Measurements from ENCODE around the gene CD99L2. TPM values are rescaled to one million over a fixed set of nuclear protein-coding genes. Genes with fewer than 3 reads are reported as not detected.

CD99L2 gene
- total RNA-seq, 5 donors from 2014 or later (not counting 1 experiment from before 2014, with no cell fraction given): 11.1 to 20.0 (median 18.3) TPM

DNA sequence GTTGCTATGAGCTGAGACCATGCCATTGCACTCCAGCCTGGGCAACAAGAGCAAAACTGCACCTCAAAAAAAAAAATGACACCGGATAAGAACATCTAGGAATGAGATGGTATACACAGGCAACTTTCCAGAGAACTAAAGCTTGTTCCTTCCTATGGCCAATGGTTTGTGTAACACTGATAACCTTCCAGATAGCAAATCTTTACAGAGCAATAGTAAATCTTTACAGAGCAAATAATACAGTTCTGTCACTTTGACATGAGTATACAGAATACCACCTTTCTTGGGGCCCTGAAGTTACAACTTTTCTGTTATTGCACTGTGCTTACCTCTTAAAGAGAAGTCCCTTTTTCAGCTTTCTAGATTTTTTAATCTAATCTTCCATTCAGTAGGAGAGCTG is 91.6 kb downstream of the CD99L2 start:
- Histone ChIP-seq H3K4me1 (ENCODE audit: control insufficient read depth in 1 of 2, extremely low read depth in 1 of 2, insufficient read depth in 2 of 2, low read length in 2 of 2) (no peaks in the 10 kb centered on the region), H3K4me3 (ENCODE audit: control insufficient read depth in 1 of 2, extremely low read depth in 1 of 2, low read length in 1 of 2) (no peak overlapping the region), H3K27ac (ENCODE audit: low read length) (no peak overlapping the region), H3K9me3 (no peaks in the 10 kb centered on the region), H3K27me3 (replicated peaks in 1 of 2; ENCODE audit: control insufficient read depth in 2 of 2, extremely low read depth in 1 of 2, insufficient read depth in 2 of 2, low read length in 1 of 2) (no peaks in the 10 kb centered on the region), H3K36me3 (ENCODE audit: control insufficient read depth in 2 of 2, extremely low read depth in 1 of 2, insufficient read depth in 1 of 2, low read length in 1 of 2) (no peaks in the 10 kb centered on the region)
- DNase-seq: no peak
- Mint-ChIP-seq H3K27me3 (no peaks in the 10 kb centered on the region), H3K9me3 (no peaks in the 10 kb centered on the region), H3K4me3 (no peak overlapping the region), H3K36me3 (peaks cover 39% of the 10 kb centered on the region), H3K4me1 (no peaks in the 10 kb centered on the region), H3K27ac (no peak overlapping the region)
- ChIA-PET CTCF (no interaction called here), POLR2A (no interaction called here)
- no CpG with 5 or more reads among the region's 1 CpG for WGBS (ENCODE audit: insufficient coverage)
- no peak for ATAC-seq (replicated peaks in 1 of 4)

DNA sequence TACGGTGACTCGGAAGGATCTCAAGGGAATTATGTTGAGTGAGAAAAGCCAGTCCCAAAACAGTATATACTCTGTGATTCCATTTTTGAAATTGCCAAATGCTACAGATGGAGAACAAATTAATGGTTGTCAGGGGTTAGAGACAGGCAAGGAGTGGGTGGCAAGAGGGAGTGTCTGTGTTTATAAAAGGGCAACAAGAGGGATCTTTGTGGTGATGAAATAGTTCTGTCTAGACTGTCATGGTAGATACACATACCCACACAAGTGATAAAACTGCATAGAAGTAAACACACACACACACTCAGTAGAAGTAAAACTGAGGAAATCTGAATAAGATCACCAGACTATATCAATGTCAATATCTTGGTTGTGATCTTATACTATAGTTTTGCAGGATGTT is 92.7 kb downstream of the CD99L2 start:
- H3K36me3 ChIP-seq (ENCODE audit: control insufficient read depth in 2 of 2, extremely low read depth in 1 of 2, insufficient read depth in 1 of 2, low read length in 1 of 2): no peaks in the 10 kb centered on the region
- no peaks in the 10 kb centered on the region for H3K4me1 Mint-ChIP-seq
- no peaks in the 10 kb centered on the region for H3K9me3 ChIP-seq
- ChIA-PET POLR2A (no interaction called here), CTCF (no interaction called here)
- no CpG with 5 or more reads among the region's 2 CpGs for WGBS (ENCODE audit: insufficient coverage)
- no peaks in the 10 kb centered on the region for H3K27me3 Mint-ChIP-seq
- no peak overlapping the region for H3K4me3 Mint-ChIP-seq
- H3K27ac ChIP-seq (ENCODE audit: low read length): no peak overlapping the region
- DNase-seq (no peak), ATAC-seq (replicated peaks in 1 of 4) (no peak)
- H3K4me3 ChIP-seq (ENCODE audit: control insufficient read depth in 1 of 2, extremely low read depth in 1 of 2, low read length in 1 of 2): no peak overlapping the region
- no peak overlapping the region for H3K27ac Mint-ChIP-seq
- H3K4me1 ChIP-seq (ENCODE audit: control insufficient read depth in 1 of 2, extremely low read depth in 1 of 2, insufficient read depth in 2 of 2, low read length in 2 of 2): no peaks in the 10 kb centered on the region
- H3K36me3 Mint-ChIP-seq: peaks cover 47% of the 10 kb centered on the region
- no peaks in the 10 kb centered on the region for H3K9me3 Mint-ChIP-seq
- no peaks in the 10 kb centered on the region for H3K27me3 ChIP-seq (replicated peaks in 1 of 2; ENCODE audit: control insufficient read depth in 2 of 2, extremely low read depth in 1 of 2, insufficient read depth in 2 of 2, low read length in 1 of 2)

DNA sequence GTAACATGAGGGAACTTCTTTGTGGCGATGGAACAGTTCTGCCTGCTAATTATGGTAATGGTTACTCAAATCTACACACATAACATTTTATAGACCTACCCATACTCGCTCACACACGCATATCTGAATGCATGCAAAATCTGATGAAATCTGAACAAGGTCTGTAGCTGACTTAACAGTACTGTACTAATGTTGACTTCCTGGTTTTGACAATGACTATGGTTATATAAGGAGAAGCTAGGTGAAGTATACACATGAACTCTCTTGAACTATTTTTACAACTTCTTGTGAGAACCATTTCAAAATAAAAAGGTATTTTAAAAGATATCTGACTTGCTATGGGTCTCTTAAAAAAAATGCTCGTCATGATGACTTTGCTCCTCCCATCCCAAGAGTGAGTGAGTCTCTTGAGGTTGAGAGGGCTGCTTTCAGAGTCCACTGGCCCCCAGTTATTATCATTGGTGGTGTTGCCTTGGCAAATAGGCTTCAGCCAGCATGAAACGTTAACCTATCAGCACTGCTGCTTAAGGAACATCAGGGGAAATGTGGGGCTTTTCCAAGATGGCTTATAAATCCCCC is 105.4 kb downstream of the CD99L2 start:
- WGBS (ENCODE audit: insufficient coverage): no CpG with 5 or more reads among the region's 5 CpGs
- peaks cover 0 to 9% of the 10 kb centered on the region in 2 donors for H3K27me3 Mint-ChIP-seq
- Histone ChIP-seq H3K27me3 (replicated peaks in 1 of 2; ENCODE audit: control insufficient read depth in 2 of 2, extremely low read depth in 1 of 2, insufficient read depth in 2 of 2, low read length in 1 of 2) (no peaks in the 10 kb centered on the region), H3K36me3 (ENCODE audit: control insufficient read depth in 2 of 2, extremely low read depth in 1 of 2, insufficient read depth in 1 of 2, low read length in 1 of 2) (peaks cover 0 to 21% of the 10 kb centered on the region in 2 donors), H3K27ac (ENCODE audit: low read length) (no peak overlapping the region), H3K4me3 (ENCODE audit: control insufficient read depth in 1 of 2, extremely low read depth in 1 of 2, low read length in 1 of 2) (no peak overlapping the region), H3K4me1 (ENCODE audit: control insufficient read depth in 1 of 2, extremely low read depth in 1 of 2, insufficient read depth in 2 of 2, low read length in 2 of 2) (no peaks in the 10 kb centered on the region), H3K9me3 (no peaks in the 10 kb centered on the region)
- ATAC-seq (replicated peaks in 1 of 4) (no peak), DNase-seq (no peak)
- H3K4me1 Mint-ChIP-seq: no peaks in the 10 kb centered on the region
- H3K9me3 Mint-ChIP-seq: no peaks in the 10 kb centered on the region
- no peak overlapping the region for H3K4me3 Mint-ChIP-seq
- H3K36me3 Mint-ChIP-seq: peaks cover 48% of the 10 kb centered on the region
- ChIA-PET POLR2A (no interaction called here), CTCF (no interaction called here)
- no peak overlapping the region for H3K27ac Mint-ChIP-seq

DNA sequence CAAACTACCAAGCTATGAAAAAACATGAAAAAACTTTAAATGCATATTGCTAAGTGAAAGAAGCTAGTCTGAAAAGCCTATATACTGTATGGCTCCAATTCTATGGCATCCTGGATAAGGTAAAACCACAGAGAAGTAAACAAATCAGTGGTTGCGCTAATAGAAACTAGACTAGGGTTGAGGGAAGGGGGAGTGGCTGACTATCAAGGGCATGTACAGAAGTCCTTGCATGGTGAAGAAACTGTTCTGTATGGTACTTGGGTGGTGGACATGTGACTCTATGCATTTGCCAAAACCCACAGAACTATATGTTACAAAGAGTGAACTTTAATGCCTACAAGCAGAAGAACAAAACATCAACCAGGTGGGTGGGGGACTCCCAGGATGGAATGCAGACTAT is 108.4 kb downstream of the CD99L2 start:
- no peaks in the 10 kb centered on the region for H3K9me3 ChIP-seq
- peaks cover 47% of the 10 kb centered on the region for H3K36me3 Mint-ChIP-seq
- WGBS (ENCODE audit: insufficient coverage): 80% methylated on average over 1 of the region's 1 CpG

GRCh38 chrX:150781677-150782076 is 116.8 kb downstream of the CD99L2 start:
- ChIA-PET CTCF (interaction anchor here in 1 of 2 donors (0.6 kb wide), 1 partner anchor 98 kb away, joined by 3 read pairs; no protein-coding TSS in a partner anchor), POLR2A (interaction anchor here in 1 of 2 donors (0.5 kb wide), 1 partner anchor 283 kb away, joined by 10 read pairs; no protein-coding TSS in a partner anchor)
- Mint-ChIP-seq H3K4me1 (no peaks in the 10 kb centered on the region), H3K4me3 (no peak overlapping the region), H3K9me3 (no peaks in the 10 kb centered on the region), H3K36me3 (peaks cover 8% of the 10 kb centered on the region), H3K27ac (no peak overlapping the region), H3K27me3 (no peaks in the 10 kb centered on the region)
- ATAC-seq (replicated peaks in 1 of 4) (no peak), DNase-seq (no peak)
- peaks cover 0 to 3% of the 10 kb centered on the region in 2 donors for H3K36me3 ChIP-seq (ENCODE audit: control insufficient read depth in 2 of 2, extremely low read depth in 1 of 2, insufficient read depth in 1 of 2, low read length in 1 of 2)
- H3K9me3 ChIP-seq: no peaks in the 10 kb centered on the region
- H3K27me3 ChIP-seq (replicated peaks in 1 of 2; ENCODE audit: control insufficient read depth in 2 of 2, extremely low read depth in 1 of 2, insufficient read depth in 2 of 2, low read length in 1 of 2): no peaks in the 10 kb centered on the region
- no peak overlapping the region for H3K4me3 ChIP-seq (ENCODE audit: control insufficient read depth in 1 of 2, extremely low read depth in 1 of 2, low read length in 1 of 2)
- 100% methylated on average over 2 of the region's 10 CpGs for WGBS (ENCODE audit: insufficient coverage)
- H3K4me1 ChIP-seq (ENCODE audit: control insufficient read depth in 1 of 2, extremely low read depth in 1 of 2, insufficient read depth in 2 of 2, low read length in 2 of 2): no peaks in the 10 kb centered on the region
- no peak overlapping the region for H3K27ac ChIP-seq (ENCODE audit: low read length)

More for the DNA sequence above, 108.4 kb downstream of the CD99L2 start:
- H3K9me3 Mint-ChIP-seq: no peaks in the 10 kb centered on the region
- H3K4me1 Mint-ChIP-seq: no peaks in the 10 kb centered on the region
- DNase-seq: no peak
- Histone ChIP-seq H3K27me3 (replicated peaks in 1 of 2; ENCODE audit: control insufficient read depth in 2 of 2, extremely low read depth in 1 of 2, insufficient read depth in 2 of 2, low read length in 1 of 2) (no peaks in the 10 kb centered on the region), H3K4me3 (ENCODE audit: control insufficient read depth in 1 of 2, extremely low read depth in 1 of 2, low read length in 1 of 2) (no peak overlapping the region), H3K27ac (ENCODE audit: low read length) (no peak overlapping the region), H3K36me3 (ENCODE audit: control insufficient read depth in 2 of 2, extremely low read depth in 1 of 2, insufficient read depth in 1 of 2, low read length in 1 of 2) (peaks cover 0 to 15% of the 10 kb centered on the region in 2 donors), H3K4me1 (ENCODE audit: control insufficient read depth in 1 of 2, extremely low read depth in 1 of 2, insufficient read depth in 2 of 2, low read length in 2 of 2) (no peaks in the 10 kb centered on the region)
- no peak overlapping the region for H3K27ac Mint-ChIP-seq
- ChIA-PET CTCF (no interaction called here), POLR2A (no interaction called here)
- H3K4me3 Mint-ChIP-seq: no peak overlapping the region
- no peaks in the 10 kb centered on the region for H3K27me3 Mint-ChIP-seq
- no peak for ATAC-seq (replicated peaks in 1 of 4)

DNA sequence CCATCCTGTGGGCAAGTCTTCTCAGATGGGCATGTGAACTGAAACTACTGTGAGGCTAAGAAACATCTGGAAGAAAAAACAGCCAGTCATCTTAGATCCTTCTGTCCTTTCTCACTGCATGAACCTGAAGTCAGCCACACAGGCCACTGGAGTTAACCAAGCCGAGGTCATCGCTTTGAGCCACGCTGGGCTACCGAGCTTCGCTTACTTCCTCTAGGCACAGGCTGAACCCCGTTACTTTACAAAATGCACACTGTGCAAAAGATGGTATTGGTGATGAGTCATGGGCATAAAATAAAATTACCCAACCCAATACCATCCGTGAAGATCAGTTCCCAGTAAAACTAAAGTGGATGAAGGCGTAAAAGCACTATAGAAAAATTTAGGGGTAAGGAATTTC is 119.1 kb downstream of the CD99L2 start:
- peaks cover 0 to 3% of the 10 kb centered on the region in 2 donors for H3K36me3 ChIP-seq (ENCODE audit: control insufficient read depth in 2 of 2, extremely low read depth in 1 of 2, insufficient read depth in 1 of 2, low read length in 1 of 2)
- no CpG with 5 or more reads among the region's 8 CpGs for WGBS (ENCODE audit: insufficient coverage)
- H3K27me3 Mint-ChIP-seq: no peaks in the 10 kb centered on the region
- POLR2A ChIA-PET: interaction anchor here in 1 of 2 donors (0.7 kb wide), 1 partner anchor 116 kb away, joined by 3 read pairs; no protein-coding TSS in a partner anchor
- H3K9me3 ChIP-seq: no peaks in the 10 kb centered on the region
- CTCF ChIA-PET: no interaction called here
- peaks cover 6% of the 10 kb centered on the region for H3K36me3 Mint-ChIP-seq
- no peaks in the 10 kb centered on the region for H3K4me1 ChIP-seq (ENCODE audit: control insufficient read depth in 1 of 2, extremely low read depth in 1 of 2, insufficient read depth in 2 of 2, low read length in 2 of 2)
- no peaks in the 10 kb centered on the region for H3K4me1 Mint-ChIP-seq
- no peaks in the 10 kb centered on the region for H3K9me3 Mint-ChIP-seq
- H3K4me3 Mint-ChIP-seq: no peak overlapping the region
- no peak overlapping the region for H3K27ac ChIP-seq (ENCODE audit: low read length)
- DNase-seq (no peak), ATAC-seq (replicated peaks in 1 of 4) (no peak)
- H3K27ac Mint-ChIP-seq: no peak overlapping the region
- no peaks in the 10 kb centered on the region for H3K27me3 ChIP-seq (replicated peaks in 1 of 2; ENCODE audit: control insufficient read depth in 2 of 2, extremely low read depth in 1 of 2, insufficient read depth in 2 of 2, low read length in 1 of 2)
- no peak overlapping the region for H3K4me3 ChIP-seq (ENCODE audit: control insufficient read depth in 1 of 2, extremely low read depth in 1 of 2, low read length in 1 of 2)

All from T-cell (primary cell).